HG02970 (cell line): ENCODE measurements around the gene SRSF12.

Source experiments
- ATAC-seq: cut with Tn5 transposase; IDR thresholded peaks from one replicate; pipeline ENCODE4 v1.9.1; 2021; ENCODE audit warnings: mild to moderate bottlenecking, moderate library complexity, moderate number of reproducible peaks; ENCODE audit not compliant: unreplicated experiment, low FRiP score

The SRSF12 gene

DNA sequence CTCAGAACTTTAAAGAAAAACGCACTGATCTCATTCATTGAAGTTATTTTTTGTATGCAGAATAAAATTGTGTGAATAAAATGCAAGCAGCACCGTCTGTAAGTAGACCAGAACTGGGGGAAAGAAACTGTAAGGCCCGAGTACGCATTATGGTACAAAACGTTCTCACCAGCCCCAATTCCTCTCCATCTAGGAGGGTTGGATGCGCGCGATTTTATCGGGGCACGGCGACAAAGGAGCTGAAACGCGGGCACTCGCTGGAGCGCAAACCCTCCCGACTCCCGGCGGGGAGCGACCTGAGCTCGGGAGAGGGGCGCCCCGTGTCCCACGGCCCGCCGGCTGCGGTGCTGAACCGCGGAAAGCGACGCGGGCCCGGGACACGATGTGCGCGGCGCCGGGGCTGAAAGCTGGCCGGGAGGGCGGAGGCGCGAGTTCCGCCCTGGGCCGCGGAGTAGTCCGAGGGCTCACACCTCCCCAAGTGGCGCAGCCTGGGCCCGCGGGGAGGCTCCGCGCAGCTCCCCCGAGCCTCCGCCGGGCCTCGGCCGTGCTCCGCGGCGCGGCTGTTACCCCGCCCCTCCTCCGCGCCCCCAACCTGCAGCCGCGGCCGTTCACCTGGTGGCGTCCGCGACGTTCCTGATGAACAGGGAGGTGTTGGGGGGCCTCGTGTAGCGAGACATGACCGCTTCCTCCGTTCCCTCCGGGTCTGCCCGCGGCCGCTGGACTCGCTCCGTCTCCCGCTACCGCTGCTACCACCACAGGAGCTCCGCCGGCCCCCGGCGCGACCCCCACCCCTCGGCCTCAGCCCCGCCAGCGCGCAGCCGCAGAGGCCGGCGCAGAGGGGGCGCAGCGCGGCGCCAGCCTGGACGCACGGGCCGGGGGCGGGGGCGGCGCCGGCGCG lies at the start of gene SRSF12:
TSS of gene SRSF12 (minus strand) at position 861 of the 898 bp plus-strand sequence. CDS start at position 677, 184 bp downstream.
- no peak for ATAC-seq

DNA sequence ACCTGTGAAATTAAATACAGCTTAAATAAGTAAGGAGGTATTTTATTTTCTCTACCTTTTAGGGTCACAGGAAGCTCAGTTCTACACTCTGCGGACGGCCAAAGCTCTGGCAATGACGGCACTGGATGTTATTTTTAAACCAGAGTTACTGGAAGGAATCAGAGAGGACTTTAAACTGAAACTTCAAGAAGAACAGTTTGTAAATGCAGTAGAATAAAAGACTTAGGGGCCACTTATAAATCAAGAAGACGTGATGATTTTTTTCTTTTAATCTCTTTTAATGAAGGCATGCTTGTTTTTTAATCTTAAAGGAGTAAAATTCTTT lies 44.1 kb upstream of the SRSF12 start:
- ATAC-seq = no peak

DNA sequence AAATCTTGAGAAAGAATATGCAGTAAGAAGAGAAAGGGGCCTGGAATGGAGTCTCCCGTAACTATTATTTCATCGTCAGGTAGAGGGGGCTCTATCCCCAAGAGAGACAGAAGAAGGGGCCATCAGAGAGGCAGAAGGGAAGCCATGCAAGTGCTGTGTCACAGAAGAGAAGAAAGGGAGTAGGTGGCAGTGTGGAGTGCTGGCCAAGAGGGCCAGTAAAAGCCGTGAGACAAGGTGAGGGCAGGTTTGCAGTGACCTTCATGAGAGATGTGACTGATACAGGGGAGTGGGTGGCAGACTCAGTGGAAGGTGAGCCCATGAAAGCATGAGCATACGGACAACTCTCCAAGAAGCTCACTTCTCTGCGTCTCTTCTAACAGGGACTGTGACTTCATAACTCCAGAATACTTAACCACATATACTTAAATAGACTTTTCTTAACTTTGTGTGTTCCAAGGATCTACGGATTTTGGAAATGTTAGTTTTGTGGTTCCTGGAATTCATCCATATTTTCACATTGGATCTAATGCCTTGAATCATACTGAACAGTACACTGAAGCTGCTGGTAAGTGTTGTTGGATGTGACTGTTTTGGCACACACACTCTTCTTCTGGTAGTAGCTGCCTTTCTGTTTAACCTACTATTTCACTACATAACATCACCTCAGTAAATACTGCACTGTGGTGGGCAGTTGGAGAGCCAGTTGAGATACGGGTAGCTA lies 43.6 kb upstream of the SRSF12 start:
- ATAC-seq = no peak

DNA sequence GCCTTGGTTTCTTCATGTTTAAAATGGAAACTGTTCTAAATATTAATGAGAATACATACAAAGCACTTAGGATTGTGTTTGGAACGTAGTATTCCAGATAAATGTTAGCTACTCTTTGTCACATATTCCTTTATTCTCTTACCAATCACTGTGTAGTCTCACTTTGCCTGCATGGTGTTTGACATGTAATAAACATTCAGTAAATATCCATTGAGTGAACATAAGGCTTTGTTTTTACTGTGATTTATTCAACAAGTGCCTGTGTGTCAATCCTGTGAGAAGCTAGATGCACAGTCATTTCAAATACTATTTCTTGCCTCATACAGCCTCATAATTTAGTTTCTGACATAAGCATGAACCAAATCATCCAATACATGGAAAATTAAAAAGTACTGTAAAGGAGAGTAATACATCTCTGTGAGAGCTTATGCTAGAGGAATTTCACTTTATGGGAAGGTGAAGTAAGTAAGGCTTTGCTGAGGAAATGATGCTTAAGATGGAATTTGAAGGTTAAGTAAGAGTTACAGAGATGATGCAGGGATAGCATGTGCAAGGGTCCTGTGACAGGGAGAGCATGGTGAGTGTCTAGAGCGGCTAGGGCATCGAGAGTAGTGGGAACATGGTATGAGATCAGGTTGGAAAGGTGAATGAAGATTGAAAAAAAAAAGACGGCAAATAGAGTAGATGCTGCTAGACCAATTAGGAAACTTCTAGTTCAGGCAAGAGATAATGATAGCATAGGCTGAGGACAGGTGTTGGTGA lies 42.6 kb upstream of the SRSF12 start:
- ATAC-seq = no peak

DNA sequence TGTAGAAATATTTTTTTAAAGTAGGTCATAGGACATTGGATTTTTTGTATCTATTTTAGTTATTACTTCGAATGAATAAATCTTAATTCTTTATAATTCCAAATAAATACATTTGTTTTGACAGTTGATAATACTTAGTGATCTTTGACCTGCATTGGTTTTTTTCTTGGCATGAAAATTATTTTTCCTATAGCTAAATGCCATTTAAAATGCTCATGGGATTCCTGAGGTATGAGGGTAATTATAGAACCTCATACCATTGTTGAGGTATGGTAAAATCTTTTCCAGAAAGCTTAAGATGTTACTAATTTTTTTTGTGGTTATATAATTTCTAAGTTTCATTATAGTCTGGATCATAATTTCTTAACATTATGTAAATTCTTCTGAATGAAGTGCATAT lies 36.3 kb upstream of the SRSF12 start:
- no peak for ATAC-seq

DNA sequence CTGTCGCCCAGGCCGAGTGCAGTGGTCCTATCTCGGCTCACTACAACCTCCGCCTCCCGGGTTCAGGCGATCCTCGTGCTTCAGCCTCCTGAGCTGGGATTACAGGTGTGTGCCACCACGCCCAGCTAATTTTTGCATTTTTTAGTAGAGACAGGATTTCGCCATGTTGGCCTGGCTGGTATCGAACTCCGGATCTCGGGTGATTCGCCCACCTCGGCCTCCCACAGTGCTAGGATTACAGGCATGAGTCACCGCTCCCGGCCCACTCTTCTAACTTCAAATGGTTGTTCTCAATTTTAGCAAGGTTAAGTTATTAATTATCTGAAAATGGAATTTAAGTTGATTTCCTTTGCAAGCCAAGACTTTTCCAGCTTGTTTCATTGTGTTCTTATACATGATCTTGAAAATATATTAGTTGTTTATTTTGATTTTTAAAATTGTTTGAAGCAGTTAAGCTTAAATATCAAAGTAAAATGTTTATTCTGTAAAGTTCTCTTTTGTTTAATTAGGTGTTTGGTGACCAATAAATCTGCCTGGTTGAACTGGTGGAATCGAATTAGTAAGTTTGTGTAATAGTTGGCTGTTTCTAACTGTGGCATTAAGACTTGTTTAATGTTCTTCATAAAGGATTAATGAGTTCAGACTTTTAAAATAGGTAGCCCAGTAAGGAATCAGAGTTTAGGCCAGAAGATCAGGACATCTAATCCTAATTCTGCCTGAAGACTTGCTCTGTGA lies 30.3 kb upstream of the SRSF12 start:
- ATAC-seq = no peak

DNA sequence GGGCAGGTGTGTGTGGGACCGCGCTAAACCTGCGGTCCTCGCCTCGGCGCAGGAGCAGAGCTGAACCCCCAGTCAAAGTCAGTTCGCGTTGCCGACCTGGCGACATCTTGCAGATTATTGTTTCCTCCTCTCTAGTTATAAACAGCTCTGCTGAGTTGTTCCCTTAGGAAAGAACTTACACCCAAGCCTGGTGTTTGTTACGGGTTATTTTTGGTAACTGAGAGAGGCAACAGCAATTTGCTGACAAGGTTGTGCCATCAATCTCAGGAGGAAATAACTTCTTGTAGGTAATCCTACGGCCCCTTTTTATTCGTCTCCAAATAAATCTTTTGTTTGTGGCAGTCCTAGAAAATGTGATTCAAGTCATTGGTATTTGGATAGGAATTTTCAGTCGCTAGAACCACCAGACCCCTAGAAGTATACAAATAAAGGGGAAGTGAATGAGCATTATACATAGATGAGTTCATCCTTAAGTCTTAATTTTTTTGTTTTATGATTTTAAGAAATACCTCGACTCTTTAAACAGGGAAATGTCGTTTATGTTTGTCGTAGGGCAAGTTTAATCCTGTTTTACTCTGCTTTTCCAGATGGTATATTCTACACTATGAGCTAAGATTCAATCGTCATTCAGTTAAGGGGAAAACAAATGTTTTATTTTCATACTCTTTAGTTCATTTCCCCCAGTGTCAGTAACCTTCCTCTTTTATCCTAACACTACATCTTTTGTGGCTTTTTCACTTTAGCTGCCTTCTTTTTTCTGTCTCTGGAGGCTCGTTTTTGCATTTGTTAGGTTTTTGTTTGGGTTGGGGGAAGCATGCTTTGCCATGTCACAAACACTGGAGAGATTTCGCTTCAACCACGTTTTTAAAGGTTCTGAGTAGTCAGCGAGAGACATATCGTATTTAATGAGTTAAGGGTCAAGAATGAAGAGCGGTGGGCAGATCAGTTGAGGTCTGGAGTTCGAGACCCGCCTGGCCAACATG lies 29.1 kb upstream of the SRSF12 start:
- no peak for ATAC-seq

DNA sequence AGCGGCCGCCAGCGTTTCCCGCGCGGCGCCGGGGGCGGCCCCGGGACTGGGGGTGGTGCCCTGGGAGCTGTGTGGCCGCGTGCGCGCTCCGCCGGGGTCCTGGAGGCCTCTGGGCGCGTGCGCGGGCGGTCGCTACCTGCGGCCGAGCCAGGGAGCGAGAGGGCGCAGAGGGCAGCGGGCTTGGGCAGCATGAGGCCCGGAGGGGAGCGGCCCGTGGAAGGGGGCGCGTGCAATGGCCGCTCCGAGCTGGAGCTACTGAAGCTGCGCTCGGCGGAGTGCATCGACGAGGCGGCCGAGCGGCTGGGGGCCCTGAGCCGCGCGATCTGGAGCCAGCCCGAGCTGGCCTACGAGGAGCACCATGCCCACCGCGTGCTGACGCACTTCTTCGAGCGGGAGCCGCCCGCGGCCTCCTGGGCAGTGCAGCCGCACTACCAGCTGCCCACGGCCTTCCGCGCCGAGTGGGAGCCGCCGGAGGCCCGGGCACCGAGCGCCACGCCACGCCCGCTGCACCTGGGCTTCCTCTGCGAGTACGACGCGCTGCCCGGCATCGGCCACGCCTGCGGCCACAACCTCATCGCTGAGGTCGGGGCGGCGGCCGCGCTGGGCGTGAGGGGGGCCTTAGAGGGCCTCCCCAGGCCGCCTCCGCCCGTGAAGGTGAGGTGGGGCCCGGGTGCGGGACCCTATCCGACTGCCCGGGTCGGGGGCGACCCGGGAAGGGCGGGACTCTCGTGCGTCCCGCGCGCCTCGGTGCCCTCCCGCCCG lies 28.3 kb upstream of the SRSF12 start, which contains the start of gene PM20D2:
TSS of gene PM20D2 (plus strand) at position 100 of the 762 bp plus-strand sequence. CDS start at position 190, 90 bp downstream.
- ATAC-seq = peak; percentile 65

DNA sequence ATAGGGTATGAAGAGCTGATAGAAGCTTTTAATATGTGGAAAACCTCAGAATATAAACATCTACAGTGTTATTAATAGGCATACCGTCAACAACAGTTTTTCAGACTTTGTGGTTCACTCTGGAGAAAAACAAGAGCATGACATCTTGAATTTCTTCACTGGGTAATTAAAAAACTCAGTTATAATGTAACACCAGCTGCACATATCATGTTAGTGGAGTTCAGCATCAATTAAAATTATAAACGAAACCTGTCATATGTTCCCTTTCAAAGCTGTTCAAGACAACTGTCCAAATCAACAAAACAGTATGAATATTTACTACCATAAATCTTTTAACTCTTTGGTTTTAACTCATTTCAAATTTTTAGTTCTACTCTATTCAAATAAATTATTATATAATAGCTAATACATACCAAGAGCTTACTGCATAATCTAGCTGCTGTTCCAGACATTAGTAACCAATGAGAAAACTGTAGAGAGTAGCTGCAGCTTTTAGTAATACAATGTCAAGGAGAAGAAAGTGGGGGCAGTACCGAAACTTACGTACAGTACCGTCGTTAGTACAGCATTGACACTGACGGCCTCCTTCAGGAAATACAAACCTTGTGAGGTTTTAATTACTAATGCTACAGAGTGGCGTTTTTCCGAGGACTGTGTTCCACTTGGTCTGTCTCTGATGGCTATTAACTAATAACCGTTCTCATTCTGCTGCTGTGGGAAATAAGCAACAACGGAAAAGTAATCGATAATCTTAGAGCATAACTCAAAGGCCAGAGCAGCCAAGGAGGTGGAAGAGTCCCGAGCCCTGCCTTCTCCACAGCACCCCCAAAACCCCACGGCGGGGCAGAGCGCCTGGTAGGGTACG lies 27.5 kb upstream of the SRSF12 start:
- ATAC-seq = peak; percentile 38

DNA sequence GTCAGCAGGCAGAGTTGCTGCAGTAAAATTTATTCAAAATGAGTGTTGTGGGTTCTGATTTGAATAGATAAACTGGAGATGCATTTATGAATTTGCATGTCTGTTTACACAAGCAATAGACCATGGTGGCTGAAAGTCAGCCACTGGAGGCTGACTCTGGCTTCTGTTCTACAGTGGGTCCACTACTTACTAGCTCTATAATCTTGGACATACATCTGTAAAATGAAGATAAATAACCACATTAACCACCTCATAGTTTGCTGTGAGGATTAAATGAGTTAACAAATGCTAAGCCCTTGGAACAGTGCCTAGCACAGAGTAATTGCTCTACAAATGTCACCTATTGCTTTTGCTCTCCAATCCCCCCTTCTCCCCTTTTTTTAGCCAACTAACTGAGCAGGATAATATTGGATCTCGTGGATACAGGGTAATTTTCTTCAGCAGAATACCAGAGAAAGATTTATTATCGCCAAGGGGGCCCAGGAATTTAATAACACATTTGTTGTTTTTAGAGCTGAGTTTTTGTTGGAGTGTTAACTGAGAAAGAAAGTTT lies 26.6 kb upstream of the SRSF12 start:
- ATAC-seq = no peak

DNA sequence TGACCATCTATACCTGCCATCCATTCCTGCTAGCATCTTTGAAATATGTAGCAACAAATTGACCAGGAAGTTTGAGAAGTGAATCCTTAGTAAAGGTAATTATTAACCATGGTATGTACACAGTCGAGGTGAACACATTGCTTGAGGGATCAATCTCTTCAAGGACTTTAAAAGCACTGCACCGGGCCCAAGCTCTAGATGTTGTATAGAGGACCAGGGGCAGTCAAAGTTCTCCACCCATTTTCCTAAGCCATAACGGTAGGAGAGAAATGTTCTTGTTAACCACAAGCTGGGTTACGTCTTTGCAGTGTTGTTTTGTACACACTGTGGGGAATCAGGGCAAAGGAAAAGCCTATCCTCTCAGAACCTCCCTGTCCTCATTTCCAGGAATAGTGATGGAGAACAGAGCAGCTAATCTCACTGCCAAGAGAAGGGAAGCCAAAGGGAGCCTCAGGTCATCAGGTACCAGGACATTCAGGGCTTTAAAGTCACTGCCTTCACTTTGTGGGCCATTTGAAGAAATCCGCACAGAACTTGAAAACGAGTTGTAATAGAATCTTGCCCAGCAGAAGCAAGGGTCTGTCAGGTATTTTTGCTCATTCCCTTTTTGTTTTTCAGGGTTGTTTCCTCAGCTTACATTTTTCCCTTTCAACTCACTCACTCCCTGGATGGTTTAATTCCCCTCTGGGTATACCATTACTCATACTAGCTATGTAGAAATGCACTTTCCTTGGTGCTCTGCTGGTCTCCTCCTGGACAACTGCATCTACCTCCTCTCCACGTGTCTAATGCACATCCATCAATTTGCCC lies 22.7 kb upstream of the SRSF12 start:
- no peak for ATAC-seq

DNA sequence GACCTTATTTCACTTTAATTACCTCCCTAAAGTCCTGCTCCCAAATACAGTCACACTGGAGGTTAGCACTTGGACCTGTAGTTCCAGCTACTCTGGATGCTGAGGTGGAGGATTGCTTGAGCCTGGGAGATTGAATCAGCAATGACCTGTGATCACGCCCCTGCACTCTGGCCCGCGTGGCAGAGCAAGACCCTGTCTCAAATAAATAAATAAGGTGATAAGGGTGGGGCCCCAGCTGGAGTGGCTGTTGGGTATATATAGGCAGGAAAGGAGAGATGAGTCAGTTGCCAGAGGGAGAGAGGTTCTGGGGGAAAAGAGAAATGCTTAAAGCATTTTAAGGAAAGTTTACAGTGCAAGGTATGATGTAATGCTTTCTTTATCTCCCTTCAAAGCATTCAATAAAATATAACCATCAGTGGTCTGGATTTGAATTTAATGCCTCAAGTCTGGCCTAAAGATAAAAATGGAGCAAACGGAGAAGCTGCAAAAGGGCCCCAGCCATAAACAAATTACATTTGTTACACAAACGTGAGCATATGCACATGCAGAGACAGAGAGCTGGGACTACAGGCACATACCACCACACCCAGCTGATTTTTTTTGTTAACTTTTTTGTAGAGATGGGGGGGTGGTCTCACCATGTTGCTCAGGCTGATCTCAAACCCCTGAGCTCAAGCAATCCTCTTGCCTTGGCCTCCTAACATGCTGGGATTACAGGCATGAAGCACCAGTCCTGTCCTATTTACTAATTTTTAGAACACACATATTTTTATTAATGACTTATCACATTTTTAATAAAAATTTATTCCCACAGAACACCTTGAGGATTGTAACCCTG lies 21.9 kb upstream of the SRSF12 start:
- no peak for ATAC-seq

DNA sequence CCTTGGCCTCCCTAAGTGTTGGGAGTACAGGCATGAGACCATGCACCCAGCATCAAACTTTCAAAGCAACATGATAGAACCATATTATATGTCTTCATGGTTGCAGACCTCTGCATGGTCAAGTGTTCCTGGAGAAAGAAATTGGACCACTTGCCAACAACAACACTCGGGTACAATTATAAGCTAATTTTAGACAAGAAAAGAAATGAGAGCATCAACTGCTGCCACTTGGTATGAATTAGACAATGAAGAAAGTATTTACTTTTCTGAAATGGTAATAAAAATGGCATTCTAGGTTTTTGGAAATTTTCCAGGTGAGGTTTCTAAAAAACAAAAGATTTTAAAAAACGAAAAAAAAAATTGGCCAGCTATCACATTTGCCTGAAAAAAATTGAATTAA lies 20.3 kb upstream of the SRSF12 start:
- ATAC-seq = no peak

DNA sequence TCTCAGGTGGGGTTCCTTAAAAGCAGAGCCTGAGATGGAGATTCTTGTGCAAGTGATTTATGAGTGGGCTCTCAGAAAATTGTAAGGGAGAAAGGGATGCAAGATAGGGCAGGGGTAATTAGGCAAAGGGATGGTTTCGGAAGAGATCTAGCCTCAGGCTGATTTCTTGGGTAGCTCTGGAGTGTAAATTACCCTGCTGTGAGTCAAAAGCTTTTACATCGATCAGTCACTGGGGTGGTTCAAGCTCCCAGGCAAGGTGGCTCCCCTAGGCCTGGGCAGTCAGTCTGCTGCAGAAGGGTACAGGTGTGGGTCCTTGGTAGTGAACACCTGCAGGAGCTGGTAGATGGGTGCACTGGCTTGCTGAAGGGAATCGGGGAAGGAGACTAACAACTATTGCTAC lies 16.9 kb upstream of the SRSF12 start:
- no peak for ATAC-seq

DNA sequence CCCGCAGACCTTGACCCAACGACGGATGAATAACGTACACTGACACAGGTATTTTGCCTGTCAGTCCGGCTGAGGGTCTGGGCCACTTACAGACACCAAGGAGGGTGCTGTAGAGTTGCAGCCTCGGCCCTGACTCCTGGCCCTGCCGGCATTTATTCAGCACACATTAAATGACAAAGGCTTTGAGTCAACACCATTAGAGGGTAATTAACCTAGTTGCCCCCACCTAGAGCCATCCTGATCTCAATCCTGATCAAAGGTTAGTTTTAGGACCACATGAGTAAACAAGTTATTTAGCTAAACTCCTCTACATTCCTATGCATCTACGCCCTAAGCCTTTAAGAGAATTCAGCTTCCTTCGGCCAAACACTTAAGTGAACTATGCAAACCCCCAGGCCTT lies 16.1 kb upstream of the SRSF12 start:
- no peak for ATAC-seq

DNA sequence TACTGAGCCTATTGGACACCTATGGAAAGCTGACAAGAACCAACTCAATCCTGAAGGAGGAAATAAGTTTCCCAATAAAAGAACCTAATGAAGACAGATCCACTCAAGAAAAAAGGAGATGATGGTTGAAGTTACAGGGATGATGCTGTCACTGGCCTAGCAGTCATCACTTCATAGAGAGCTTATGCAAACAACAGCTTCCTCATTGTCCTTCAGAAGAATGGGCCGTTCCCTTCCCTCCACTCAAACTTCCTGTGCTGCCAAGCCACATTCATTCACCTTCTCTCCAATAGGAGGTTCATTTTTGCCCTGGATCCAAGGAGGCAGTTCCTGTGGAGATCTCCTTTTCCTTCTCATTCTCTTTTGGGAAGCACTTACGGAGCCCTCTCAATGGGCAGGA lies 14.2 kb upstream of the SRSF12 start:
- ATAC-seq = no peak
